GM18508 (cell line): ENCODE results near the gene DGCR6L.
"Not testable (repeated sequence)": the region's sequence is repeated elsewhere in the genome, so short reads cannot be mapped to it uniquely, and the experiment has no call there.

Source experiments
- ATAC-seq: cut with Tn5 transposase; IDR thresholded peaks from one replicate; pipeline ENCODE4 v1.9.1; 2021; ENCODE audit warnings: moderate number of reproducible peaks; ENCODE audit not compliant: insufficient read depth, unreplicated experiment

The DGCR6L gene

DNA sequence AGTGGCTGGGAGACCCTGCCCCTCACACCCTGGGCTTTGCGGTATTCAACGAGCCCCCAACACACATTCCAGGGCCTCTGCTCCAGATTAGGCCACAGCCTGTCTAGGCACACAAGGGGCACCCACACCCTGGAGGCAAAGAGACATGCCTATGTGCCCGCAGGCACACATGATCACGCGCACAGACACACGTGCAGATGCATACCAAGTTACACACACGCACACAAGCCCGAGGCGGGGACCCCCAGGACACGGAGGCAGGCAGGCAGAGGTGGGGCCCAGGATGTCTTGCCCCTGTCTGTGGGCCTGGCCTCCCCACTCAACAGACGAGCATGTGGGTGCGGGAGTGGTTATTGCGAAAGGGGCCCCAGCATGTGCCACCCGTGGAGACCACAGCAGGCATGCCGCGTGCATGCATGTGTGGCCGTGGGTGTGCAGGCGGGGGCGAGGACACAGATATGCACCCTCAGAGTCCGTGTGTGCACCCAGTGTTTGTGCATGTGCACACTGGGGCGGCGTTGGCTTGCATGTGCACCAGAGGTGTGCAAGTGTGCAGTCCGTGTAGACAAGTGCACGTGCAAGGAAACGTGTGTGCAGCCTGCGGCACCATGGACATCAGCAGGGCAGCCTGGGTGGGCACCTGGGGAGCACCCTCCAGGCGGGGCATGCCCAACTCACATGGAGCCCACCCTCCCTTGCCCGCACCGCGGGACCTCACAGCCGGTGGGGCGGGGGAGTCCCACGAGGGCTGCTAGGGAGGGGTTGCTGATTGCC, 53.0 kb downstream of the DGCR6L start:
- not testable (repeated sequence) for ATAC-seq

- not testable (repeated sequence) for ATAC-seq
These were observed 53.8 kb downstream of the DGCR6L start for GRCh38 chr22:20265772-20266666.

- ATAC-seq, result no peak
These were observed 55.0 kb downstream of the DGCR6L start for GRCh38 chr22:20264614-20265452.
